H4 (cell line): ENCODE data around the gene JTB. TPM values are rescaled to one million over a fixed set of nuclear protein-coding genes. Genes with fewer than 3 reads are reported as not detected.
A peak's percentile ranks its signal among the peaks of the same experiment; 100 is the strongest.
"Not testable (repeated sequence)": the region's sequence is repeated elsewhere in the genome, so short reads cannot be mapped to it uniquely, and the experiment has no call there.

Experiments
- DNase-seq: peaks from one replicate; pipeline ENCODE4 v3.0.0-alpha.2; 2015; ENCODE audit warnings: low spot score
- total RNA-seq: library from RNA; depleted of rRNA; stranded (reverse); fragments of >200 nt; shearing (Covaris generic); gene quantifications from 2 replicates; pipeline ENCODE4 v1.2.3, GENCODE V29; 2014; rRNA removed

JTB gene
- total RNA-seq = 256 and 283 TPM in 2 replicates

GRCh38 chr1:153977250-153978240, at the start of gene JTB:
TSS of gene JTB (minus strand) at chr1:153977674. CDS start at chr1:153977252, 422 bp downstream.
- peak; percentile 74 for DNase-seq

GRCh38 chr1:154019940-154020339, 42.5 kb upstream of the JTB start:
- DNase-seq = no peak

- no peak for DNase-seq
These were observed 41.8 kb upstream of the JTB start for GRCh38 chr1:154019269-154019668.

GRCh38 chr1:154014154-154014907, 36.9 kb upstream of the JTB start:
- DNase-seq = no peak

- not testable (repeated sequence) for DNase-seq
These were observed 35.1 kb upstream of the JTB start for GRCh38 chr1:154012543-154012942.

- DNase-seq = no peak
These were observed 34.7 kb upstream of the JTB start for GRCh38 chr1:154012129-154012528.

- no peak for DNase-seq
These were observed 28.7 kb upstream of the JTB start for GRCh38 chr1:154006136-154006535.

GRCh38 chr1:154000420-154000819, 22.9 kb upstream of the JTB start:
- no peak for DNase-seq

- DNase-seq = not testable (repeated sequence)
These were observed 19.4 kb upstream of the JTB start for GRCh38 chr1:153996882-153997281.

GRCh38 chr1:153995640-153996039, 18.2 kb upstream of the JTB start:
- no peak for DNase-seq

GRCh38 chr1:153995202-153995601, 17.7 kb upstream of the JTB start:
- no peak for DNase-seq

GRCh38 chr1:153991806-153992205, 14.3 kb upstream of the JTB start:
- no peak for DNase-seq

- DNase-seq = no peak
These were observed 13.7 kb upstream of the JTB start for GRCh38 chr1:153991151-153991630.

GRCh38 chr1:153990468-153991150, 13.1 kb upstream of the JTB start, which contains the start of gene RPS27:
TSS of gene RPS27 (plus strand) at chr1:153990762. CDS start at chr1:153990797, 35 bp downstream.
- peak; percentile 98 for DNase-seq

- no peak for DNase-seq
These were observed 10.1 kb upstream of the JTB start for GRCh38 chr1:153987621-153988020.

GRCh38 chr1:153985941-153986761, 8.7 kb upstream of the JTB start, which contains the start of gene RAB13:
TSS of gene RAB13 (minus strand) at chr1:153986339. CDS start at chr1:153986236, 103 bp downstream.
- DNase-seq = peak; percentile 75

- DNase-seq = no peak
These were observed 8.0 kb upstream of the JTB start for GRCh38 chr1:153985341-153985912.

GRCh38 chr1:153984123-153984894, 6.8 kb upstream of the JTB start:
- DNase-seq = no peak

GRCh38 chr1:153981735-153982134, 4.3 kb upstream of the JTB start:
- not testable (repeated sequence) for DNase-seq
